IPS DF 6.9 (cell line): ENCODE measurements around the gene UBE2L3.
"Not testable (repeated sequence)": the region's sequence is repeated elsewhere in the genome, so short reads cannot be mapped to it uniquely, and the experiment has no call there.

Experiments
- DNase-seq: peaks from one replicate; pipeline ENCODE4 v3.0.0-alpha.2; 2013; ENCODE audit warnings: low read depth, low spot score
- H3K27ac ChIP-seq: one replicate; pipeline ENCODE4 v1.5.1; 2013; ENCODE audit warnings: low read length, control low read depth
- H3K27me3 ChIP-seq: 2 replicates; pipeline ENCODE4 v1.6.1; 2013; ENCODE audit warnings: mild to moderate bottlenecking, low read length; ENCODE audit not compliant: control insufficient read depth, insufficient read depth
- H3K36me3 ChIP-seq: 2 replicates; pipeline ENCODE4 v1.6.1; 2013; ENCODE audit warnings: low read length; ENCODE audit not compliant: control insufficient read depth, insufficient read depth
- H3K4me1 ChIP-seq: 2 replicates; pipeline ENCODE4 v1.6.1; 2013; ENCODE audit warnings: low read length; ENCODE audit not compliant: control insufficient read depth, insufficient read depth
- H3K4me3 ChIP-seq: 2 replicates; pipeline ENCODE4 v1.5.1; 2013; ENCODE audit warnings: mild to moderate bottlenecking, low read length
- H3K9me3 ChIP-seq: 2 replicates; pipeline ENCODE4 v1.6.1; 2013; ENCODE audit warnings: low read length, inconsistent platforms; ENCODE audit not compliant: control insufficient read depth, insufficient read depth
- WGBS: extraction: QIAGEN DNeasy Blood & Tissue Kit; methylation state at CpG from one replicate; pipeline ENCODE4 v1.1.7; 2013; ENCODE audit warnings: mixed read lengths, missing lambda C conversion rate; ENCODE audit not compliant: insufficient read length, insufficient coverage; 5-methylcytosine and 5-hydroxymethylcytosine counted together

UBE2L3 gene

DNA sequence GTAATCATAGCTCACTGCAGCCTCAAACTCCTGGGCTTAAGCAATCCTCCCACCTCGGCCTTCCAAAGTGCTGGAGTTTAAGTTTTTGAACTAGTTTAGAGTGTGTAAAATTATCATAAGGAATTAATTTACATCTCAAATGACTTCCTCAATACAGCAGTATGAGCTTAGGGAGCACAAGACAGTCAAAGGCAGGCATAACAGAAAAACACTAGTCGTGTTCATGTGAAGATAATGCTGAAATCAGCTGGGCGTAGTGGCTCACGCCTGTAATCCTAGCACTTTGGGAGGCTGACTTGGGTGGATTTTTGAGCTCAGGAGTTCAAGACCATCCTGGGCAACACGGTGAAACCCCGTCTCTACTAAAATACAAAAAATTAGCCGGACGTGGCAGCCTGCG, 36.5 kb downstream of the UBE2L3 start:
- H3K36me3 ChIP-seq: no peaks in the 10 kb centered on the region
- no peak for DNase-seq
- H3K4me3 ChIP-seq: no peak overlapping the region
- H3K27me3 ChIP-seq: no peaks in the 10 kb centered on the region
- H3K9me3 ChIP-seq: no peaks in the 10 kb centered on the region
- H3K27ac ChIP-seq: no peak overlapping the region
- no peaks in the 10 kb centered on the region for H3K4me1 ChIP-seq
- WGBS: no CpG with 5 or more reads among the region's 9 CpGs

DNA sequence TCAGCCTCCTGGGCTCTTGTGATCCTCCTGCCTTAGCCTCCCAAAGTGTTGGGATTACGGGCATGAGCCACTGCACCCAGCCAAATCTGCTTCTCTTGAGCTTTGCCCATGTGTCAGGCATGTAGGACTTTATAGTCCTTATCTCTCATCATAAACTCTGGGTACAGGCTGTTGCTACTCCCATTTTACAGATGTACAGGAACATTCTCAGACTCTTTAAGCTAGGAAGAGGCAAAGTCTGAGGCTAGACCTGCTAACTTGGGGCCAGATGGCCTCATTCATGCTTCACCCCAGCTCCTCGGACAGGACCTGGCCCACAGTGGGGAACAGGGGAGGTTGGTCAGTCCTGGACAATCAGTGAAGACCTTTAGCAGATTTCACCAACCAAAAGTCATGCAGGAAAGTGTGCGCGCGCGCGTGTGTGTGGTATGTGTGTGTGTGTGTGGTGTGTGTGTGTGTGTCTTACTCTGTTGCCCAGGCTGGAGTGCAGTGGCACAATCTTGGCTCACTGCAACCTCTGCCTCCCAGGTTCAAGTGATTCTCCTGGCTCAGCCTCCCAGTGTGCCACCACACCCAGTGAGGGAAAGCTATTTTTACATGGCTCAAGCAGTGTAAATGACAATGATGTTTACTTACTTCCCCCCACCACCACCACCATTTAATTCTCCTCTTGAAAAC, 38.5 kb downstream of the UBE2L3 start:
- WGBS: no CpG with 5 or more reads among the region's 7 CpGs
- Histone ChIP-seq H3K27me3 (no peaks in the 10 kb centered on the region), H3K9me3 (no peaks in the 10 kb centered on the region), H3K27ac (no peak overlapping the region), H3K36me3 (0 out of 2 replicates have a peak, but pooled peaks cover under 1% of the 10 kb centered on the region), H3K4me3 (no peak overlapping the region), H3K4me1 (no peaks in the 10 kb centered on the region)
- DNase-seq: no peak

DNA sequence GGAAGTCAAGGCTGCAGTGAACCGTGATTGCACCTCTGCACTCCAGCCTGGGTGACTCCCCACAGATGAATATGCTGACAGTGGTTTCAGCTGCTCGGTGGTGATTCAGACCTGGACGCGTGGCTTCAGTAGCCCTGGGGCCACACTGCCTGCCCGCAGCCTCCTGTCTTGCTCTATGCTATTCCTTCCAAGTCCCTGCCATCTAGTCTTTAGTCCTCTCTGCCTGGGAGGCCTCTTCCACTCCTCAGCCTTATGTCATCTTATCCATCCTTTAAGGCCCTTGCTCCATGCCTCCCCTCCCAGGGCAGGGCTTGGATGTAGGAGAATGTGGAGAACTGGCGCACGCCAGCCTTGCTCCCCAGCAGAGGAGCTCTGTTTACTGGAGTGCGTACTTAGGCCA, 39.3 kb downstream of the UBE2L3 start:
- H3K36me3 ChIP-seq: 0 out of 2 replicates have a peak, but pooled peaks cover 4% of the 10 kb centered on the region
- H3K27ac ChIP-seq: no peak overlapping the region
- H3K9me3 ChIP-seq: no peaks in the 10 kb centered on the region
- no peaks in the 10 kb centered on the region for H3K27me3 ChIP-seq
- H3K4me3 ChIP-seq: no peak overlapping the region
- DNase-seq: no peak
- WGBS: no CpG with 5 or more reads among the region's 8 CpGs
- no peaks in the 10 kb centered on the region for H3K4me1 ChIP-seq

DNA sequence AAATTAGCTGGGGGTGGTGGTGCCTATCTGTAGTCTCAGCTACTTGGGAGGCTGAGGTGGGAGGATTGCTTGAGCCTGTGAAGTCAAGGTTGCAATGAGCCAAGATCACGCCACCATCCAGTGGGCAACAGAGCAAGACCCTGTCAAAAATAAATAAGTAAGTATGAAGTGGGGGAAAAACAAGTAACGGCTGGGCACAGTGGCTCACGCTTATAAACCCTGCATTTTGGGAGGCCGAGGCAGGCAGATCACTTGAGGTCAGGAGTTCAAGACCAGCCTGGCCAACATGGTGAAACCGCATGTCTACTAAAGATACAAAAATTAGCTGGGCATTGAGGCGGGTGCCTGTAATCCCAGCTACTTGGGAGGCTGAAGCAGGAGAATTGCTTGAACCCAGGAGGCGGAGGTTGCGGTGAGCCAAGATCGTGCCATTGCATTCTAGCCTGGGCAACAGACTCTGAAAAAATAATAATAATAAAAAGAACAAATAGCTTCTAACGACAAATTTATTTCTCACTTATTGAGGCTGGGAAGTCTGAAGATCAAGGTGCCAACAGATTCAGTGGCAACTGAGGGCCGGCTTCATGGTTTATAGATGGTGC, 42.1 kb downstream of the UBE2L3 start:
- H3K27me3 ChIP-seq, H3K4me1 ChIP-seq, DNase-seq, H3K36me3 ChIP-seq, H3K4me3 ChIP-seq, H3K9me3 ChIP-seq, H3K27ac ChIP-seq: not testable (repeated sequence)
- WGBS: no CpG with 5 or more reads among the region's 11 CpGs

DNA sequence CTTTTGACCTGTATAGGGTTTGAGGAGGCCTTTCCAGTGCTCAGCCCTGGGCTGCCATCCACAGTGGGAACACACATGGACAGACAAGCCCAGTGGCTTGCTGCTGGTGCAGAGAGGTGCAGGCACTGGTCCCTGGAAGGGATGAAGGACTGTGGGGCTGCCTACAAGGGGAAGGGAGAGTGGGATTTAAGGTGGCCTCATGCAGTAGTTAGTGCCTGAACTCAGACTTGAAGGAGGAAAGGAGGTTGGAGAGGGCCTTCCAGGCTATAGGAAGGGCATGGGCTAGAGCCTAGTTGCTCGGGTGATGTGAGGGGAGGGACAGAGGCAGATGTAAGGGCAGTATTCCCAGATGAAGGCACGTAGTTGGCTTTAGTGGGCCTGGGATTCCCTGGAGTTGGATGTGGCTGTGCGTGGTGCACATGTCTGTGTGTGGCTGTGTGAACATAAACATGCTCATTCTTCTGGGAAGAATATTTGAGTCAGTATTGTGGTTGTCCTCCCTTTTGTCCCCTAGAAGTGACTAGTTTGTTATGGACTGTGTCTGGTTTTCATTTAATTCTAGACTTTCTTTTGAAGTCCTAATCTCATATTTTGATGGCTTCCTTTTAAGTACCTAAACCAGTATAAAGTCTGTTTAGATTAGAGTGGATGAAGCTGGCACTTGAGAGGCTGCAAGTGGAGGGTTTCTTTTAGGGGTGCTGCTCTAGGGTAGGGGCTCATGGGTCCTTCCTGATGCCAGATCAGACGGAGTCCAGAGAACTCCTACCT, 43.9 kb downstream of the UBE2L3 start:
- H3K27me3 ChIP-seq: no peaks in the 10 kb centered on the region
- H3K27ac ChIP-seq: no peak overlapping the region
- DNase-seq: no peak
- no peaks in the 10 kb centered on the region for H3K4me1 ChIP-seq
- peaks cover 4% of the 10 kb centered on the region; the same call in 1 of the 2 replicates for H3K36me3 ChIP-seq
- no peaks in the 10 kb centered on the region for H3K9me3 ChIP-seq
- WGBS: no CpG with 5 or more reads among the region's 4 CpGs
- no peak overlapping the region for H3K4me3 ChIP-seq

DNA sequence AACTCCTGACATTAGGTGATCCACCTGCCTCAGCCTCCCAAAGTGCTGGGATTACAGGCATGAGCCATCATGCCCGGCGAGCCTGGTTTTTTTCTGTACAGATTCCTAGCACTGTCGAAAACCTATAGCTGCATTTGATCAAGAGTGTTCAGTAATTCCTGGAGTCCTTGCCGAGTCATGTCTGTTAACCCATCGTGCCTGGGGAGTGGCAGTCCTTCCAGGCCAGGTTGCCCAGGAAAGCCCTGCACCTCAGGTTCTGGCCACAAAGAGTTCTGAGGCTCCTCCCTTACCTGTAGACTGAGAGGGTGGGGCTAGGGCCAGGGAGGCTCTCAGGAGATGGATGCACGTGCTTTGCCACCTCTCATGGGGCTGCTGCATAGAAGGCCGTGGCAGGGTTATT, 45.3 kb downstream of the UBE2L3 start:
- Histone ChIP-seq H3K4me1 (no peaks in the 10 kb centered on the region), H3K36me3 (peaks cover 4% of the 10 kb centered on the region; the same call in 1 of the 2 replicates), H3K4me3 (no peak overlapping the region), H3K27ac (no peak overlapping the region), H3K9me3 (no peaks in the 10 kb centered on the region), H3K27me3 (no peaks in the 10 kb centered on the region)
- WGBS: no CpG with 5 or more reads among the region's 7 CpGs
- no peak for DNase-seq

DNA sequence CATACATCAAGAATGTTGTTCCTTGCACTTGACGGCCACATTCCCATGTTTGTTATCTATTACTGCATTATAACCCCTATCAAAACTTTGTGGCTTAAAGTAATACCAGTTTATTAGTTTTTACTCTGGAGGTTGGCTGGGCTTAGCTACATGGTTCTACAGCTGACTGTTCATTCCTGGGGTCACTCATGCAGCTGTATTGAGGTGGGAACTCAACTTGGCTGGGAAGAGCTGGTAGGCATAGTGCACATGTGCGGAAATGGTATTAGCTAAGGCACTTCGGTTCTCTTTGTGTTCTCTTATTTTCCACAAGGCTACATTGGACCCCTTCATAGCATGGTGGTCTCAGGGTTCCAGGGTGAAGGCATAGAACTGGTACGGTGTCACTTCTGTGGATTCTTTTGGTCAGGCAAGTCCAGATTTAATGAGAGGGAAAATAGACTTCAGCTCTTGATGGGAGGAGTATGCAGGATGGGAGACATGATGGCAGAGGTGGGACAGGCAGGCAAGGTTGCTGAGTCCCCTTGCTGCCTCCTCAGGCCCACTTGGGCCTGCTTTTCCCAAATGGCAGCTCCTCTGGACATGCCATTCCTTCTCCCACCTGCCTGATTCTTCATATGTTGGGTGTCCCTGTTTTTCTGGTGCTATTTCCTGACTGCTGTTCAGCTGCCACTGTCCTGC, 46.2 kb downstream of the UBE2L3 start:
- no peak for DNase-seq
- Histone ChIP-seq H3K27ac (no peak overlapping the region), H3K36me3 (peaks cover 4% of the 10 kb centered on the region; the same call in 1 of the 2 replicates), H3K9me3 (no peaks in the 10 kb centered on the region), H3K27me3 (no peaks in the 10 kb centered on the region), H3K4me1 (no peaks in the 10 kb centered on the region), H3K4me3 (no peak overlapping the region)
- WGBS: no CpG with 5 or more reads among the region's 4 CpGs

DNA sequence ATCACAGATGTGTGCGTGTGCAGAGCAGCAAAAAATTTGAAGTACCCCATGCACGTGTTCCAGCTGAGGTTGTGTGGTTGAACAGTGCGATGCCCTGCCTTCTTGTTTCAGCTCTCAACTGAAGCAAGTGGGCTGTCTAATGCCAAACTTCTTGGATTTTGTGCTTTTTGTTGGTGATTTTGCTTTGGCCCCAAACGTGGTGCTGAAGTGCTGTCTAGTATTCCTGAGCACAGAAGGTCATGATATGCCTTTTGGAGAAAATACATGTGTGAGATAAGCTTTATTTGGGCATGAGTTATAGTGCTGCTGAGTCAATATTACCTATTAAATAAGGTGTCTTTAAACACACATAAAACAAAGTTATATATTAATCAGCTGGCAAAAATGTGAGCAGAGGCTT, 48.2 kb downstream of the UBE2L3 start:
- H3K9me3 ChIP-seq: no peaks in the 10 kb centered on the region
- no CpG with 5 or more reads among the region's 4 CpGs for WGBS
- peaks cover 4% of the 10 kb centered on the region; the same call in 1 of the 2 replicates for H3K36me3 ChIP-seq
- no peaks in the 10 kb centered on the region; the same call in 1 of the 2 replicates for H3K4me1 ChIP-seq
- no peak overlapping the region for H3K4me3 ChIP-seq
- DNase-seq: no peak
- H3K27me3 ChIP-seq: no peaks in the 10 kb centered on the region
- H3K27ac ChIP-seq: no peak overlapping the region

DNA sequence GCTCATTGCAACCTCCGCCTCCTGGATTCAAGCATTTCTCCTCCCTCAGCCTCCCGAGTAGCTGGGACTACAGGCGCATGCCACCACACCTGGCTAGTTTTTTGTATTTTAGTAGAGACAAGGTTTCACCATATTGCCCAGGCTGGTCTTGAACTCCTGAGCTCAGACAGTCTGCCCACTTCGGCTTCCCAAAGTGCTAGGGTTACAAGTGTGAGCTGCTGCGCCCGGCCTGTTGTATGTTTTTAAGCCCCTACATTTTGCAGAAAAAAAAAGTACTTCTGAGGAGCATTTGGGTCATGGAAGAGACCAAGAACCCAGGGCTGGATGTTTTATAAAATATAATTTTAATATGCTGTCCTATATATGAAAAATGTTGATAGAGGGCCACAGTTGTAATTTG, 49.8 kb downstream of the UBE2L3 start:
- not testable (repeated sequence) for H3K4me1 ChIP-seq, H3K27ac ChIP-seq, H3K27me3 ChIP-seq, H3K9me3 ChIP-seq, H3K36me3 ChIP-seq, DNase-seq, H3K4me3 ChIP-seq
- WGBS: no CpG with 5 or more reads among the region's 6 CpGs

DNA sequence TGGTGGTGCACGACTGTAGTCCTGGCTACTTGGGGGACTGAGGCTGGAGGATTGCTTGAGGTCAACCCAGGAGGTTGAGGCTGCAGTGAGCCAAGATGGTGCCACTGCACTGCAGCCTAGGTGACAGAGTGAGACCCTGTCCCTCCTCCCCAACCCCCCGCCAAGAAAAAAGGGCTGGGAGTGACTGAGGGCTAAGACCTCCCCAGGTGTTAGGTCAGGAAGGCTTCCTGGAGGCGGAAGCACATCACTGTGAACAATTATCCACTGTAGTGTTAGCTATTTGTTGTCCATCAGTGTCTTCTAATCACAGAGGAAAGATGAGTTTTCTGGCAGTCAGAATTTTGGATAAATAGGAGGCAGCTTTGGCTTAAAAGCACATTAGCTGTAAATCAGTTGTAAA, 53.5 kb downstream of the UBE2L3 start:
- H3K4me1 ChIP-seq: peaks cover 3% of the 10 kb centered on the region; the same call in 1 of the 2 replicates
- H3K27ac ChIP-seq: no peak overlapping the region
- H3K9me3 ChIP-seq: no peaks in the 10 kb centered on the region
- no peaks in the 10 kb centered on the region for H3K27me3 ChIP-seq
- H3K4me3 ChIP-seq: no peak overlapping the region
- no CpG with 5 or more reads among the region's 3 CpGs for WGBS
- no peak for DNase-seq
- H3K36me3 ChIP-seq: 0 out of 2 replicates have a peak, but pooled peaks cover 2% of the 10 kb centered on the region
